Measurements from ENCODE around the gene BDKRB1. TPM values are rescaled to one million over a fixed set of nuclear protein-coding genes. Genes with fewer than 3 reads are reported as not detected.
A peak's percentile ranks its signal among the peaks of the same experiment; 100 is the strongest.

The BDKRB1 gene
- total RNA-seq, 1 experiment from 2014 or later, result not detected

GRCh38 chr14:96303981-96304380 is 48.0 kb downstream of the BDKRB1 start:
- no TSS peak for BruUV-seq (replicated peaks)
- in situ Hi-C loops (cut with HindIII; ENCODE audit: low pct_unique_long_range_greater_than_20kb, low sequenced_read_pairs), result no loop called here
- Histone ChIP-seq H3K4me3 (ENCODE audit: low read depth in 2 of 2, low read length in 2 of 2) (no peak overlapping the region), H3K36me3 (ENCODE audit: control insufficient read depth, insufficient read depth, low read length) (no peaks in the 10 kb centered on the region), H3K9me3 (ENCODE audit: control insufficient read depth, insufficient read depth, low read depth, low read length) (no peaks in the 10 kb centered on the region), H3K4me1 (ENCODE audit: control insufficient read depth, insufficient read depth, low read length) (no peaks in the 10 kb centered on the region), H3K27ac (ENCODE audit: low read length) (no peak overlapping the region), H3K27me3 (ENCODE audit: control insufficient read depth, insufficient read depth, low read length) (no peaks in the 10 kb centered on the region)
- TF ChIP-seq SIN3A (IDR thresholded peaks at IDR 0.05; ENCODE audit: borderline replicate concordance, insufficient read depth, low read depth, low read length) (no peak), POLR2AphosphoS5 (IDR thresholded peaks at IDR 0.05; ENCODE audit: low read depth, low read length) (no peak), REST (IDR thresholded peaks at IDR 0.05; ENCODE audit: insufficient read depth in 1 of 2, low read depth in 2 of 2, low read length in 1 of 2) (no peak), CTCF (IDR thresholded peaks at IDR 0.05) (no peak), TCF7L2 (IDR thresholded peaks at IDR 0.05; ENCODE audit: low read depth, low read length) (no peak)
- CTCF ChIA-PET, result no interaction called here
- ATAC-seq (no peak), DNase-seq (ENCODE audit: low read depth, low spot score) (no peak)
- POLR2A ChIA-PET, result no interaction called here
- intact Hi-C loops (cut with micrococcal nuclease; ENCODE audit: unreplicated experiment), result no loop called here

GRCh38 chr14:96304956-96305355 is 48.9 kb downstream of the BDKRB1 start:
- Histone ChIP-seq H3K4me1 (ENCODE audit: control insufficient read depth, insufficient read depth, low read length) (no peaks in the 10 kb centered on the region), H3K27ac (ENCODE audit: low read length) (no peak overlapping the region), H3K36me3 (ENCODE audit: control insufficient read depth, insufficient read depth, low read length) (no peaks in the 10 kb centered on the region), H3K4me3 (ENCODE audit: low read depth in 2 of 2, low read length in 2 of 2) (no peak overlapping the region), H3K27me3 (ENCODE audit: control insufficient read depth, insufficient read depth, low read length) (no peaks in the 10 kb centered on the region), H3K9me3 (ENCODE audit: control insufficient read depth, insufficient read depth, low read depth, low read length) (no peaks in the 10 kb centered on the region)
- ChIA-PET POLR2A (no interaction called here), CTCF (interaction anchor here (0.5 kb wide), 1 partner anchor 746 kb away, joined by 4 read pairs; no protein-coding TSS in a partner anchor)
- TF ChIP-seq REST (IDR thresholded peaks at IDR 0.05; ENCODE audit: insufficient read depth in 1 of 2, low read depth in 2 of 2, low read length in 1 of 2) (no peak), CTCF (IDR thresholded peaks at IDR 0.05) (peak; percentile 21; the same call in 1 of the 2 replicates)
- BruUV-seq (replicated peaks), result no TSS peak
- DNase-seq (ENCODE audit: low read depth, low spot score) (no peak), ATAC-seq (no peak)
- intact Hi-C loops (cut with micrococcal nuclease; ENCODE audit: unreplicated experiment) (no loop called here), in situ Hi-C loops (cut with HindIII; ENCODE audit: low pct_unique_long_range_greater_than_20kb, low sequenced_read_pairs) (no loop called here)
